Amniotic stem cell (primary cell): ENCODE results near the gene VAV2.

ENCODE experiments used
- DNase-seq: peaks from one replicate; lab custom pipeline; 2025; lab: John Stamatoyannopoulos, UW

VAV2 gene

DNA sequence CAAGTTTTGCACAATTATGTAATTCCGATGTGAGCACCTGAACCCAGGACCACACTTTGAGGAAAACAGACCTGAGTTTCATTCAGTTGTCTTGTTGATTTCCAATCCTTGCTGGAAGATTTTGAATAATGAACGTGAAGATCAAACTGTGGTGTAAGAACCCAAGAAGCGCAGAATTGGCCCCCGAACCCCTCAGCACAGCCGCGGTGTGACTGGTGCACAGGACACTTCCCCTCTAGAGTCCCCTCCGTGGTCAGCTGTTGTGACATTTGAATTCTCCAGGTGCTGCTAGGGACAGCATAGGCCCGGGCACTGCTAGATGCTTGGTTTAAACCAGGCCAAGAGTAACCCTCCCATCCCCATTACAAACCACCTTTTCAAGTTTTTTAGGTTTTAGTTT lies 34.9 kb upstream of the VAV2 start:
- no peak for DNase-seq

GRCh38 chr9:134026581-134026980 lies 34.5 kb upstream of the VAV2 start:
- no peak for DNase-seq

DNA sequence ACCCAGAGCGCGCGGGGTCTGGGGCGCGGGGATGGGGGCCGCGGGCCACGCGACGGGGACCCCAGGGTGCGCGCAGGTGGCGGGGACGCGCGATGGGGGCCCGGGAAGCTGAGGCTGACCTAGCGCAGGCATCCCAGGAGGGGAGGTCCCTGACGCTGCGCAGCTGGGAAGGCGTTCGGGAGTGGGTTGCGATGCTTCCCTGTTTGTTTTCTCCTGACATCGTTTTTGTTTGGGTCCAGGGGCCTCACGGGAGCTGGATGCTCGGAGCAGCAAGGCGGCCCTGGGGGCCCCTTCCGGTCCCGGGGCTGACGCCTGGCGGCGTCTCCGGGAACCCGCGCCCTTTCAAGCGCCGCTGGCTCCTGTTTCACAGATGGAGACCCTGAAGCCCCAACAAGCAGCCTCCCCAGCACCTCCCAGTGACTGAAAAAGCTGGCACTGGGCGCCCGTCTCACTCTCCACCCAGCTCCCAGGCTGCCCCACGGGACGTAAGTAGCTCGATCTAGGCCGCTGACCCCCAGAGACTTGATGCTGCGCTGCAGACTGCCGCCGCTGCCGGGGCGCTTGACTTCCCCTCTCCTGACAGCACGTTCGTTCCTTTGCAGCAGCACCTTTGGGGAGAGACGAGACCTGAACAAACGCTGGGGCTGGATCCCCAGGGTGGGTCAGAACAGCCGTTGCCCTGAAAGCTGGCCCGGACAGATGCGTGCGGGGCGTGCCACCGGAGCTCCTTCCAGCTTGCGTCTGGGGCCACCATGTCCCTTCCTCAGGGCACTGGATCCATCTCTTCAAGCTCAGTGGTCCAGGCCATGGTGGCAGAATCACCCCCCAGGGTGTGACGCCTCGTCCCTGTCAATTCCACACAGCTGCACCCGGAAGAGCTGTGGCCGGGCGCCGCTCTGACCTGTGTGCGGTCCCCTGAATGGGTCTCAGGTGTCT lies 33.8 kb upstream of the VAV2 start:
- DNase-seq = peak; percentile 7

- peak; percentile 100 for DNase-seq
These were observed 32.9 kb upstream of the VAV2 start, which contains the start of gene BRD3OS for GRCh38 chr9:134024828-134025605. Gene BRD3OS, plus strand, starts transcription at chr9:134025481. Its CDS starts 1,267 bp downstream, at chr9:134026748.

GRCh38 chr9:134024214-134024792 lies 32.2 kb upstream of the VAV2 start:
- DNase-seq = no peak

DNA sequence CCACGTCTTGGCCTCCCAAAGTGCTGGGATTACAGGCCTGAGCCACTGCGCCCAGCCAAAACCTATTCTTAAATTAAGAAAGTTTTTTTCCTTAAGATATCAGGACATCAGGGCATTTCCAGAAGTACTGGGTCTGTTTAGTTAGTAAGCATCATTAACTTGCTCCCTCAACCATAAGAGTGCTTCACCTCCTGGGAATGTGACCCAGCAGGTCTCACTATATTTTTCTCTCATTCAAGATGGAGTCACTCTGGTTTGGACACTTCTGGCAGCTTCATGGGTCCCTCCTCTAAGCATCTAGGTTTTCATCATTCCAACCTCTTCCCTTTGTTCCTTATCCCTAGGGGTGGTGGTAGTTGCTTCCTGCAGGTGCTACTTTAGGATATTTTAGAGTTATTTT lies 22.8 kb upstream of the VAV2 start:
- DNase-seq = no peak

DNA sequence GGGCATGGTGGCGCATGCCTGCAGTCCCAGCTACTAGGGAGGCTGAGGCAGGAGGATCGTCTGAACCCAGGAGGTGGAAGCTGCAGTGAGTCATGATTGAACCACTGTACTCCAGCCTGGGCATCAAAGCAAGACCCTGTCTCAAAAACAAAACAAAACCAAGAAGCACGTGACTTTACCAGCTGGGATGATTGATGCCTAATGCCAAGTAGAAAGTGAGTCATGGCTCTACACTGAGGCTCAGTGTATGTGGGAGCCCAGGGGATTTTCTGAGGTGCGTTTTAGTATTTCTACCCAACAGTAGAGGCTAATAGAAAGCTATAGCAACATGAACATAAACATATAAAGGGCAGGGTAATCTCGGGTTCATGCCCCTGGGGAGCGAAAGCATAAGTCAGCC lies 19.3 kb upstream of the VAV2 start:
- no peak for DNase-seq

GRCh38 chr9:134010310-134011173 lies 18.4 kb upstream of the VAV2 start:
- DNase-seq = no peak

GRCh38 chr9:134007571-134007970 lies 15.4 kb upstream of the VAV2 start:
- no peak for DNase-seq

- DNase-seq = no peak
These were observed 15.0 kb upstream of the VAV2 start for GRCh38 chr9:134007150-134007549.

DNA sequence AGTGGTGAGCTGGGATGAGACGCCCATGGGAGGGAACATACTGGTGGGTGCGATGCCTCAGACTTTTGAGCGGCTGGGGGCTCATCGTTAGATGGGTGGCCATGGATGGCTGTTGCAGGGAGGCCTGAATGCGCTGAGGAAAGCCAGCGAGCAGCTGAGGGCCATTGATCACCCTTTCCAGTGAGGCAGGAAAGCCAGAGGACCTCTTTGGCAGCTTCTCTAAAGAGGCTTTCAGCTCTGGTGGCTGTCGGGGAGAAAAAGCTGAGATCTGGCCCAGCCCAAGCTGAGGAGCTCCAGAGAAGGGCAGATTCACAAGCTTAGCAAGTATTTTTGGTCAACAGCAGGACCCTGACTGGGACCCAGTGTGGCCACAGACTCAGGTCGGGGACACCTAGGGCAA lies 13.3 kb upstream of the VAV2 start:
- DNase-seq = no peak

- no peak for DNase-seq
These were observed 12.8 kb upstream of the VAV2 start for GRCh38 chr9:134004881-134005280.

DNA sequence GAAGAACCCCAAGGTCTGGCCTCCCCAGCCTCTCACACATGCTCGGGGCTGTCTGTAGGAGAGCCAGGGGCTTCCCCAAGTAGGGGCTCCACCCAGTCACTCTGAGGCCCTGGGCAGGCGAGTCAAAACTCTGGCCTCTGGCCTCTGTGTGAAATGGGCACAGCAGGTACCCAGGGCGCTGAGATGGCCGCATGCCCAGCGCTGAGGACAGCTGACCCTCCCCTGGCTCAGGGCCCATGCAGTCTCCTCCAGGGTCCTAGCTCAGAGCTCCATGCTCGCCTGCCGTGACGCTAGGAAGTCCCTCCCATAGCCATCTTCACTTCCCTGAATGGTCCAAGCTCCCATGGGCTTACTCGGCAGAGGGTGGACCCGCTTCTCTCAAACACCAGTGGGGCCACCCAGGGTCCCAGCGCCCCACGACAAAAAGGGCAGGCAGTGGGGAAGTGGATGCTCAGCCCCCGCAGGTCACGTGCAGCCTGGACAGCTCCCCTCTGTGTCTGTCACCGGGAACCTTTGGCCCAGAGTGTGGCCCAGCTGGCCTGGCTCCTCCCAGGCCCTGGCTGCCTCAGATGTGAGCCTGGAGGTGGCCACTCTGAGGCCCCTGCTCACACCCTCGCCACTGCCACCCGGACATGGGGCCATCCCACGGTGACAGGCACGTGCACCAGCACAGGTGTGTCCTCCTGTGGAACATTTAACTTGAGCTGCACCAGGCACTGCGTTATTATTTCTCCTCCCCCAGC lies 12.2 kb upstream of the VAV2 start:
- no peak for DNase-seq

DNA sequence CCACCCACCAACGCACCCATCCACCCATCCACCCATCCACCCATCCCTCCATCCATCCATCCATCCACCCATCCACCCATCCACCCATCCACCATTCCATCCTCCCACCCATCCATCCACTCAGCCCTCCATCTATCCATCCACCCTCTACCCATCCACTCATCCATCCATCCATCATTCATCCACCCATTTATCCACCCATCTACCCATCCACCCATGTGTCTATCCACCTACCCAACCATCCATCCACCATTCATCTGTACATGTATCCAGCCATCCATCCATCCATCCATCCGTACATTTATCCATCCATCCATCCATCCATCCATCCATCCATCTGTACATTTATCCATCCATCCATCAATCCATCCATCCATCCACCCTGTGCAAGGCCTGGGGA lies 11.1 kb upstream of the VAV2 start:
- DNase-seq = no peak

DNA sequence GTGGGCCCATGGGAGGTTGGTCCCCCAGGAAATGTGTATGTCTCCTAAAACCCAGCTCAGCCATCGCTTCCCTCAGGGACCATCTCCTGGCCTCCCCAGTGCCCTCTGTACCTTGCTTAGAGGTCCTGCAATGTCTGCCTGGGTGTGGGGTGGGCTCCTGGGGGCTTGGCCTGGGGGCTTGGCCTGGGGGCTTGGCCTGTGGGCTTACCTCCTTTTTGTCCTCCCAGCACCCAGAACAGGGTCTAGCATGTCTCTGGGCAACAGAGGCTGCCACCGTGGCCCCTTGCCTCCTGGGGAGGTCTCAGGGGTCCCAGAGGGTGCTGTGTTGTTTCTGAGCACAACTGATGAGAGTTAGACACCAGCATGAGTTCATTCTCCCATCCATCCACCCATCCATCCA lies 10.7 kb upstream of the VAV2 start:
- DNase-seq = no peak

DNA sequence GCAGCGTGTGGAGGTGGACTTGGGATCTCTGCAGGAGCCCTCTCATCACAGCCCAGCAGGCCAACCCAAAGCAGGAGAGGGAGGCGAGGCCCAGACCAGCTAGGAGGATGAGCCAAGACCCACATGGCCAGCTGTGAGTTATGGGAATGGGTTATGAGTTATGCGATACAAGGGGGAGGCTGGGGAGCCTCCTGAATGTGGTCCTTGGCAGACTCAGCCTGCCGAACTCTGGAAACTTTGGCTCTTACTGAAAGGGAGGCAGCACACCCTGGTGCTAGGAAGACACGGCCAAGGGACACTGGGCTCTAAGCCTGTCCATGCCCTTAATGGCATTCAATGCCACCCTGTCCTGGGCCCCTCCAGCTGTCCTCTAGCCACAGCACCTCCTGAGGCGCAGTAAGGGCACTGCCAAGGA lies 7.7 kb upstream of the VAV2 start:
- DNase-seq = no peak

DNA sequence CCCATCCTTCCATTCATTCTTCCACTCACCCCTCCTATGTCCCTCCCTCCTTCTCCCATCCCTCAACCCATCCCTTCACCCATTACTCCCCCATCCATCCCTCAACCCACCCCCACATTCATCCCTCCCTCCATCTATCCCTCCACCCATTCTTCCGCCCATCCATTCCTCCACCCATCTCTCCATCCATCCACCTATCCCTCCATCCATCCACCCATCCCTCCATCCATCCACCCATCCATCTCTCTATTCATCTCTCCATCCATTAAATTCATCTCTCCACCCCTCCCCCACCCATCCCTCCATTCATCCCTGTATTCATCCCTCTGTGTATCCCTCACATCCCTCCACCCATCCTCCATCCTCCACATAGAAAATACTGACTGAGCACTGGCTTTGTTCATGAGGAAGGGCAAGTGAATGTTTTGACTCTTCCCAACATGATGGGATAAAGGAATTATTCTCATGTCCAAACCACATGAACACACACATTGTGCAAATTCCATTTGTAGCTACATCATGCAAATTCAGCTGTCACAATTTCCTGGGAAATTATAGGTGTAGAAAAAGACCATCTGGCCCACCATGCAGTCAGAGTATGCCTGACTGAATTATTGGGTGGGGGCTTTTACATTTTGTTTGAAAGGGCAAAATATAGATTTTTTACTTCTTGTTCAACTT lies 6.9 kb upstream of the VAV2 start:
- DNase-seq = no peak

GRCh38 chr9:133997584-133997983 lies 5.5 kb upstream of the VAV2 start:
- DNase-seq = no peak

GRCh38 chr9:133996531-133997520 lies 4.7 kb upstream of the VAV2 start:
- no peak for DNase-seq
